Stimulated activated memory B cell treated with anti-CD40 and anti-IgM and Interleukin-4, amounts not matched to agents 10 μg/mL and 1 μg/mL and 100 μg/mL, for 72 hours (primary cell): Measurements from ENCODE around the gene NBEAL2.

Source experiments
- ATAC-seq: fragments of 150-1000 bp; cut with Tn5 transposase; 2 replicates; pipeline ENCODE4 v1.10.0; 2021
- H3K27ac Mint-ChIP-seq: one replicate; pipeline ENCODE4 v1.8.0; 2022; ENCODE audit warnings: mild to moderate bottlenecking, mixed read lengths
- H3K27me3 Mint-ChIP-seq: one replicate; pipeline ENCODE4 v1.8.0; 2022; ENCODE audit warnings: mixed read lengths
- H3K36me3 Mint-ChIP-seq: one replicate; pipeline ENCODE4 v1.8.0; 2022; ENCODE audit warnings: mixed read lengths
- H3K4me1 Mint-ChIP-seq: one replicate; pipeline ENCODE4 v1.8.0; 2022; ENCODE audit warnings: mixed read lengths
- H3K4me3 Mint-ChIP-seq: one replicate; pipeline ENCODE4 v1.8.0; 2022; ENCODE audit warnings: mild to moderate bottlenecking, moderate library complexity, mixed read lengths
- H3K9me3 Mint-ChIP-seq: one replicate; pipeline ENCODE4 v1.8.0; 2022; ENCODE audit warnings: mixed read lengths

NBEAL2 gene

DNA sequence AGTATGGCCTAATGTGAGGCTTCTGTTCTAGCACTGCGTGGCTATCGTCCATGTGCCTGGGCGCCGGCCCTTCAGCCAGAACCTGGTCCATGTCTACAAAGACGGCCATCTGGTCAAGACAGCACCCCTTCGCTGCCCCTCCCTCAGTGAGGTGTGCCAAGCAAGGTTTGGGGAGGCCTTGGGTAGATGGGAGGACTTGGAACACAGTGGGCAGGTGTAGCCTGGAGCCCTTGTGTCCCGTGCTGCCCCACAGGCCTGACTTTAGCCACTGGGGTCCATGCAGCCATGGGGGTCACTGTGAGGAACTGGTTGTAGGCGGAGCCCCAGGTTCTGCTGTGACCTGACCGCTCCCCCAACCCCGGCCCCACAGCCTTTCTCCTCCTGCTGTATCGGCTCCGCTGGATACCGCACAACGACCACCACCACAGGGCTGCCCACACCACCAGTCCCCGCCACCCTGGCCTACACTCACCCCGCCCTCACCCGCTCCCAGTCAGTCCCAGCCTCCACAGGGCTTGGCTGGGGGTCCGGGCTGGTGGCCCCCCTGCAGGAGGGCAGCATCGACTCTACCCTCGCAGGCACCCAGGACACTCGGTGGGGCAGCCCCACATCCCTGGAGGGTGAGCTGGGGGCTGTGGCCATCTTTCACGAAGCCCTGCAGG is 16.6 kb downstream of the NBEAL2 start:
- peaks cover 37% of the 10 kb centered on the region for H3K4me1 Mint-ChIP-seq
- ATAC-seq: no peak
- H3K9me3 Mint-ChIP-seq: no peaks in the 10 kb centered on the region
- H3K36me3 Mint-ChIP-seq: peaks cover 26% of the 10 kb centered on the region
- no peak overlapping the region for H3K4me3 Mint-ChIP-seq
- no peak overlapping the region for H3K27ac Mint-ChIP-seq
- H3K27me3 Mint-ChIP-seq: no peaks in the 10 kb centered on the region

DNA sequence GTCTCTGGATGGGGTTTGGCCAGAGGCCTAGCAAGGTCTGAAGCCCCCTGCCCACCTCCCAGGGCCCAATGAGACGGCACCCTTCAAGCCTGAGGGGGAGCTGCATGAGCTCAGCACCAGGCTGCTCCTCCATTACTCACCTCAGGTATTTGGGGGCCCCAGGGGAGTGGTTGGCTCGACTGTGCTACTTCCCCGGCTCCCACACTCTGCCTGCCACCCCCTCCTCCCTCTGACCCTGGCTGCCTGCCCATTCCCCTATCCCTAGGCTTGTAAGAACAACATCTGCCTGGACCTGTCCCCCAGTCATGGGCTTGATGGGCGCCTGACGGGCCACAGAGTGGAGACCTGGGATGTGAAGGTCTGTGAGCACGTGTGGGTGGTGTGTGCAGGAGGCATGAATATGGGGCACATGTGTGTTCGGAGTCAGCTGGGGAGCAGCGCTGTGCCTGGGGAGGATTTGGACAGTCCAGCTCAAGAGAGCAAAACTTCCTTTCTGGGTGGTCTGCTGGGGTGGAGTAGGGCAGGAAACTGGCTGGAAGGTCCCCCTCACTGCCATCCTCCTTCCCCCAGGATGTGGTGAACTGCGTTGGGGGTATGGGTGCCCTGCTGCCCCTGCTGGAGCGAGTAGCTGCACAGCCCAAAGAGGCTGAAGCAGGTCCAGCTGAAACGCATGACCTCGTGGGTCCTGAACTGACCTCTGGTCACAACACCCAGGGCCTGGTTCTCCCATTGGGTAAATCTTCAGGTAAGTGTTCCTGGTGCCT is 17.4 kb downstream of the NBEAL2 start:
- H3K27ac Mint-ChIP-seq: peak overlapping the region; percentile 0
- no peak overlapping the region for H3K4me3 Mint-ChIP-seq
- no peaks in the 10 kb centered on the region for H3K27me3 Mint-ChIP-seq
- peaks cover 29% of the 10 kb centered on the region for H3K4me1 Mint-ChIP-seq
- no peak for ATAC-seq
- H3K9me3 Mint-ChIP-seq: no peaks in the 10 kb centered on the region
- H3K36me3 Mint-ChIP-seq: peaks cover 29% of the 10 kb centered on the region

DNA sequence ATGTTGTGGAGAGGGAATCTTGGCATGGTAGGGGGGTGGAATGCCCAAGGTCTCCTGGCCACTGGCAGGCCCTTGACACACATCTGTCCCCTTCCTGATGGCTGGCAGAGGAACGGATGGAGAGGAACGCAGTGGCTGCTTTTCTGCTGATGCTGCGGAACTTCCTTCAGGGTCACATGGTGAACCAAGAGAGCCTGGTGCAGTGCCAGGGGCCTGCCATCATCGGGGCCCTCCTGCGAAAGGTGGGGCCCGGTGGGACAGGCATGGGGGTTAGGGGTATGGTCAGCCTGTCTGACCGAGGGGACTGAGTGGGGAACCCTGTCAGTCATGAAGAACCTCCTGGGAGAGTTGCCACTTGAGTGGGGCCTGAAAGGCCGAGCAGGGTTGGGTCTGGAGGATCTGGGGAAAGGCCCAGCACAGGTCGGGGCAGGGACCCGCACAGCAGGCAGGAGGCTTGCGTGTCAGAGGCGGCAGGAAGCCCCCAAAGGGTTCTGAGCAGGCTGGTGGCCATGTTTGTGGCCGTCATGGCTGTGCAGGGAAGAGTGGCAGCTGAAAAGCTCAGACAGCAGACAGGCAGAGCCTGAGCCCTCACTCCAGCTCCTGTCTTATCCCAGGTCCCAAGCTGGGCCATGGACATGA is 18.1 kb downstream of the NBEAL2 start:
- no peak for ATAC-seq
- Mint-ChIP-seq H3K27ac (peak overlapping the region; percentile 0), H3K4me3 (no peak overlapping the region), H3K4me1 (peaks cover 24% of the 10 kb centered on the region), H3K36me3 (peaks cover 34% of the 10 kb centered on the region), H3K9me3 (no peaks in the 10 kb centered on the region), H3K27me3 (no peaks in the 10 kb centered on the region)

DNA sequence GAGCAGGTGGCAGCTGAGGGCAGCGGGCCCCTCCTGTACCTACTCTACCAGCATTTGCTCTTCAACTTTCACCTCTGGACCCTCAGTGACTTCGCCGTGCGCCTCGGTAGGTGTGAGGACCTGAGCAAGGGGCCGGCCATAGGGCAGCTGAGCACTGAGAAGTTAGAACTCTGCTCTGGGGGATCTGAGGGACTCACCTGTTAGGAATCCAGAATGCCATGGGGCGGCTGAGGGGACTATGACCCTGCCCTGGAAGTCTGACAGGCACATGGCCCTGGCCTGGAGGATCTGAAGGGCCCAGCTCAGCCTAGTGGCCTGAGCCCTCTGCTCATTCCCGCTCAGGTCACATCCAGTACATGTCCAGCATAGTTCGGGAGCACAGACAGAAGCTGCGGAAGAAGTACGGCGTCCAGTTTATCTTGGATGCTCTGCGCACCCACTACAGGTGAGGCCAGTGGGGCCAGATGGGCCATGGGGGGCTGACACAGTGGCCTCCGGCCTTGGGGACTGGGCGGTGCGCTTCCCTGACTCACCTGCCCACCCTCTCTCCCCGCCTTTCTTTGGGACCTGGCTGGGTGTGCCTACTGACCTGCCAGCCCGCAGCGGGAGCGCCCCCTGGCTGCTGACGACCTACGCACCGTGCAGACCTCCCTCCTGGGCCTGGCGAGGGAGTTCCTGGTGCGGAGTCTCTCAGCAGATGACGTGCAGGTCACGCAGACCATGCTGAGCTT is 18.8 kb downstream of the NBEAL2 start:
- ATAC-seq: peak; percentile 75
- no peak overlapping the region for H3K4me3 Mint-ChIP-seq
- H3K36me3 Mint-ChIP-seq: peaks cover 39% of the 10 kb centered on the region
- H3K4me1 Mint-ChIP-seq: peaks cover 23% of the 10 kb centered on the region
- H3K27ac Mint-ChIP-seq: peak overlapping the region; percentile 0
- no peaks in the 10 kb centered on the region for H3K9me3 Mint-ChIP-seq
- H3K27me3 Mint-ChIP-seq: no peaks in the 10 kb centered on the region

DNA sequence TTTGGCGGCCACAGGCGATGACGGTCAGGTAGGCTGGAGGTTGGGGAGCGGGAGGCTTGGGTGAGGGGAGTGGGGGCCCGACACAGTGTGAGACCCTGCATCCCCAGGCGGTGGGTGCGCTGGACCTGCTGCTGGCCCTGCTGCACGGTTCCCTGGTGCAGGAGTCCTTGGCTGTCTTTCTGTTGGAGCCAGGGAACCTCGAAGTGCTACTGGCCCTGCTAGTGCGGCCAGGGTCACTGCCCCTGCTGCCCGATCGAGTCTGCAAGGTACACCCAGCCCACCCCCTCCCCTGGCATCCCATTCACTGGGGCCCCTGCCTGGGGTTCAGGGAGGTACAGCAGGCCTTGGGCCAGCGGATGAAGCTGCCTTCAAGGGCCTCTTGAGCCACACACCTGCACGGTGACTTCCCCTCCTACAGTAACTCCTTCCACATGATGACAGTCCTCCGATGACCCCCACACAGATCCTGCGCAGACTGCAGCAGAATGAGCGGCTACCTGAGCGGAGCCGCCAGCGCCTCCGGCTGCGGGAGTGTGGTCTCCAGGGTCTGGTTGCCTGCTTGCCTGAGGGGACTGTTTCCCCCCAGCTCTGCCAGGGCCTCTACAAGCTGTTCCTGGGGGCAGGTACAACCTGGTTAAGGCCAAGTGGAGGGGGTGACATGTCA is 19.5 kb downstream of the NBEAL2 start:
- no peak overlapping the region for H3K4me3 Mint-ChIP-seq
- H3K4me1 Mint-ChIP-seq: peaks cover 23% of the 10 kb centered on the region
- ATAC-seq: no peak
- no peaks in the 10 kb centered on the region for H3K27me3 Mint-ChIP-seq
- H3K36me3 Mint-ChIP-seq: peaks cover 46% of the 10 kb centered on the region
- H3K27ac Mint-ChIP-seq: no peak overlapping the region
- no peaks in the 10 kb centered on the region for H3K9me3 Mint-ChIP-seq

DNA sequence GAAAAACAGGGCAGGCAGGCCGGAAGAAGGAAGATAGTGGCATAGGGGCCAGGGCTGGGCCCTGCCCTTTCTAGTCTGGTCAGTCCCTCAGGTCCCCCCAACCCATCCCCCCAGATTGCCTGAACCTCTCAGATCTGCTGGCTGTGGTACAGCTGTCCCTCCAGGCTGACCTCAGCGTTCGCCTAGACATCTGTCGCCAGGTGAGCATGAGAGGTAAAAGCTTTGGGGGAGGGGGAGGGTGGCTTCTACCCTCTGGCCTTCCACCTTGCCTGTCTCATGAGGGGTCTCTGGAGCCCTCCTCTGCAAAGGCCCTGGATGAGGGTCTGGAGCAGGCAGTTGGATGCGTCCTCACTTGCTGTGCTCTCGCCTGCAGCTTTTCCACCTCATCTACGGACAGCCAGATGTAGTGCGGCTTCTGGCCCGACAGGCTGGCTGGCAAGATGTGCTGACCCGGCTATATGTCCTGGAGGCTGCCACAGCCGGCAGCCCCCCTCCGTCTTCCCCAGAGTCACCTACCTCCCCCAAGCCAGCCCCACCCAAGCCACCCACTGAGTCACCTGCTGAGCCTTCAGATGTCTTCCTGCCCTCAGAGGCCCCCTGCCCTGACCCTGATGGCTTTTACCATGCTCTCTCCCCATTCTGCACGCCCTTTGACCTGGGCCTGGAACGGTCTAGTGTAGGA is 20.2 kb downstream of the NBEAL2 start:
- no peak overlapping the region for H3K4me3 Mint-ChIP-seq

DNA sequence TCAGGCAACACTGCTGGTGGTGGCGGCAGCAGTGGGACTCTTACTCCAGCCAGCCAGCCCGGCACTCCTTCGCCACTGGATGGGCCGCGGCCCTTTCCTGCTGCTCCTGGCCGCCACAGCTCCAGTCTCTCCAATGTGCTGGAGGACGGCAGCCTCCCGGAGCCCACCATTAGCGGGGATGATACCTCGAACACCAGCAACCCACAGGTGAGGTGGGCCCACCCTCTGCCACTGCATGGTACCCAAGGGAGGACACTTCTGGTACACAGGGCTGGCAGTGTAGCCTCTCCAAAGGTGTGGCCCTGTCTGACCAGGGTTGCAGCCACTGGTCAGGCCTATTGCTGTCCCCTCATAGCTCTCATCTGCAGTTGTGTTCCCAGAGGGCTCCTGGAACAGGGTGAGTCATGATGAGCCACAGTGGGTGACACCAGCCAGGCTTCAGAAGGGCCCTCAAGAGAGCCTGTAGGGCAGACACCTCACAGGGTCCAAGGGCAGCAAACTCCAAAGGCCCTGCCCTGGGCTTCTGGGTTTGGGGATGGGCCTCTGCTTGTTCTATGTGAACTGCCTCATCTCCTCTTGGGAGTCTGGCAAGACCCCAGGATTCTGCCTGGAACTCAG is 20.8 kb downstream of the NBEAL2 start:
- Mint-ChIP-seq H3K4me3 (no peak overlapping the region), H3K9me3 (no peaks in the 10 kb centered on the region), H3K27me3 (no peaks in the 10 kb centered on the region), H3K36me3 (peaks cover 59% of the 10 kb centered on the region), H3K4me1 (peaks cover 23% of the 10 kb centered on the region), H3K27ac (peak overlapping the region; percentile 44)
- ATAC-seq: no peak

More for the DNA sequence above, 20.2 kb downstream of the NBEAL2 start:
- Mint-ChIP-seq H3K36me3 (peaks cover 53% of the 10 kb centered on the region), H3K4me1 (peaks cover 23% of the 10 kb centered on the region), H3K9me3 (no peaks in the 10 kb centered on the region), H3K27me3 (no peaks in the 10 kb centered on the region), H3K27ac (peak overlapping the region; percentile 44)
- no peak for ATAC-seq

DNA sequence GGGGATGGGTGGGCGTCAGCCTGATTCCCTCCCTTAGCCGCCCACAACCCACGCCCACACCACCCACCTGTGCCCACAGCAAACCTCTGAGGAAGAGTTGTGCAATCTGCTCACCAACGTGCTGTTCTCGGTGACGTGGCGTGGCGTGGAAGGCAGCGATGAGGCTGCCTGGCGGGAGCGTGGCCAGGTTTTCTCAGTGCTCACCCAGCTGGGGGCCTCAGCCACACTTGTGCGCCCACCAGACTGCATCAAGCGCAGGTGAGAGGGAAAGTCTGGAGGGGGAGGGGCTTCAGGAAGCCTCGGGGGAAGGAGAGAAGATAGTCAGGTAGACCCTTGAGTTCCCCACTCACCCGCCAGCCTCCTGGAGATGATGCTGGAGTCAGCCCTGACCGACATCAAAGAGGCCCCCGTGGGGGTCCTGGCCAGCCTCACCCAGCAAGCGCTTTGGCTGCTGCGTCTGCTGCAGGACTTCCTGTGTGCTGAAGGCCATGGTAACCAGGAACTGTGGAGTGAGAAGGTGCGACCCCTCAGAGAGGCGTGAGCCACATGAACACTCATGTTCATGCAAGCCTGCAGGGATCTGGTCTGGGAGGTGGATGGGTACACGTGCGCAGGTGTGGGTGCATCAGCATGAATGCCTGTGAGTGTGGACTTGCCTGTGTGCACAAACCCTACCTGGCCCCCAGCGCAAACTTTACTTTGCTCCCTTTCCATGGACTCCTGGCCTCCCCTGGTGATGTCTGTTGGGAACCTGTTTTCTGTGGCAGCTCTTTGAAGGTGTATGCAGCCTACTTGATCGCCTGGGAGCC is 21.7 kb downstream of the NBEAL2 start:
- ATAC-seq: no peak
- Mint-ChIP-seq H3K36me3 (peaks cover 67% of the 10 kb centered on the region), H3K27me3 (no peaks in the 10 kb centered on the region), H3K27ac (no peak overlapping the region), H3K9me3 (no peaks in the 10 kb centered on the region), H3K4me3 (no peak overlapping the region), H3K4me1 (peaks cover 23% of the 10 kb centered on the region)

DNA sequence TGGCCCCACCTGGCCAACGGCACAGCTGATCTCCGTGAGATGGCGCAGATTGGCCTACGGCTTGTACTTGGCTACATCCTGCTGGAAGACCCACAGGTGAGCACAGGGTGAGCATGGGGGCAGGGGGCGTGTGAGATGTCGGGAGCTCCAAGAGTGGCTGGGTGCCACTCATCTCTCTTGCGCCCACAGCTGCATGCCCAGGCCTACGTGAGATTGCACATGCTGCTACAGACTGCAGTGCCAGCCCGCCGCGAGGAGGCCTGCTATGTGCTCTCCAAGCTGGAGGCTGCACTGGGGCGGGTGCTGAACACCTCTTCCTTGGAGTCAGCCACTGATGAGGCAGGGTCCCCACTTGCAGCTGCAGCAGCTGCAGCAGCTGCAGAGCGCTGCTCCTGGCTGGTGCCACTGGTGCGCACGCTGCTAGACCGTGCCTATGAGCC is 22.3 kb downstream of the NBEAL2 start:
- Mint-ChIP-seq H3K4me3 (no peak overlapping the region), H3K27me3 (no peaks in the 10 kb centered on the region), H3K36me3 (peaks cover 70% of the 10 kb centered on the region), H3K4me1 (peaks cover 20% of the 10 kb centered on the region), H3K9me3 (no peaks in the 10 kb centered on the region), H3K27ac (no peak overlapping the region)
- ATAC-seq: no peak

DNA sequence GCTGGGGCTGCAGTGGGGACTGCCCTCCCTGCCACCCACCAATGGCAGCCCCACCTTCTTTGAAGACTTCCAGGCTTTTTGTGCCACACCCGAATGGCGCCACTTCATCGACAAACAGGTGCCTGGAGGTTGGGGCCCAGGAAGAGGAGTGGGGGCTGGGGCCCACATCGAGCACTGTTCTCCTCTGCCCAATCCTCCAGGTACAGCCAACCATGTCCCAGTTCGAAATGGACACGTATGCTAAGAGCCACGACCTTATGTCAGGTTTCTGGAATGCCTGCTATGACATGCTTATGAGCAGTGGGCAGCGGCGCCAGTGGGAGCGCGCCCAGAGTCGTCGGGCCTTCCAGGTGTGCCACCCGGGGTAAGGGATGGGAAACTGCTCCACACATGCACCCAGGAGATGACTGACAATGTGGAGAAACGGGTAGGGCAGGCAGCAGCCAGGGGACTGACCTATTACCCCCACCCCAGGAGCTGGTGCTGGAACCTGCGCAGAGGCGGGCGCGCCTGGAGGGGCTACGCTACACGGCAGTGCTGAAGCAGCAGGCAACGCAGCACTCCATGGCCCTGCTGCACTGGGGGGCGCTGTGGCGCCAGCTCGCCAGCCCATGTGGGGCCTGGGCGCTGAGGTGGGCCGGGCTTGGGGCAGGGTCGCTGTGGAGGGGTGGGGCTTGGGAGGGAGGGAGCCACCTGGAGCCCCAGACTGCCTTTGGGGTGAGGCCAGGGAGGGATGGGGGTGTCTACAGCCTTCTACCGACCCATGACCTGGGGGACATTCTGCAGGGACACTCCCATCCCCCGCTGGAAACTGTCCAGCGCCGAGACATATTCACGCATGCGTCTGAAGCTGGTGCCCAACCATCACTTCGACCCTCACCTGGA is 22.9 kb downstream of the NBEAL2 start:
- H3K27ac Mint-ChIP-seq: no peak overlapping the region
- no peaks in the 10 kb centered on the region for H3K27me3 Mint-ChIP-seq
- H3K36me3 Mint-ChIP-seq: peaks cover 66% of the 10 kb centered on the region
- H3K4me3 Mint-ChIP-seq: no peak overlapping the region
- no peaks in the 10 kb centered on the region for H3K9me3 Mint-ChIP-seq
- H3K4me1 Mint-ChIP-seq: peaks cover 14% of the 10 kb centered on the region
- no peak for ATAC-seq

DNA sequence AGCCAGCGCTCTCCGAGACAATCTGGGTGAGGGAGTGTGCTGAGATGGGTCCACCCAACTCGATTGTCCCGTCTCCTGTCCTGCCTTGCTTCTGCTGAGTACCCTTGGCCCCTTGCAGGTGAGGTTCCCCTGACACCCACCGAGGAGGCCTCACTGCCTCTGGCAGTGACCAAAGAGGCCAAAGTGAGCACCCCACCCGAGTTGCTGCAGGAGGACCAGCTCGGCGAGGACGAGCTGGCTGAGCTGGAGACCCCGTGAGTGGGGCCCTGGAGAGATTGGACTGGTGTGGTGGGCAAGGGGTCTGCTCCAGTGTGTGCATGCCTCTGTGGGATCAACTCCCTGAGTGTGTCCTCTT is 23.6 kb downstream of the NBEAL2 start:
- Mint-ChIP-seq H3K27ac (no peak overlapping the region), H3K9me3 (no peaks in the 10 kb centered on the region), H3K36me3 (peaks cover 65% of the 10 kb centered on the region), H3K4me3 (no peak overlapping the region), H3K4me1 (peaks cover 9% of the 10 kb centered on the region), H3K27me3 (no peaks in the 10 kb centered on the region)
- ATAC-seq: no peak

DNA sequence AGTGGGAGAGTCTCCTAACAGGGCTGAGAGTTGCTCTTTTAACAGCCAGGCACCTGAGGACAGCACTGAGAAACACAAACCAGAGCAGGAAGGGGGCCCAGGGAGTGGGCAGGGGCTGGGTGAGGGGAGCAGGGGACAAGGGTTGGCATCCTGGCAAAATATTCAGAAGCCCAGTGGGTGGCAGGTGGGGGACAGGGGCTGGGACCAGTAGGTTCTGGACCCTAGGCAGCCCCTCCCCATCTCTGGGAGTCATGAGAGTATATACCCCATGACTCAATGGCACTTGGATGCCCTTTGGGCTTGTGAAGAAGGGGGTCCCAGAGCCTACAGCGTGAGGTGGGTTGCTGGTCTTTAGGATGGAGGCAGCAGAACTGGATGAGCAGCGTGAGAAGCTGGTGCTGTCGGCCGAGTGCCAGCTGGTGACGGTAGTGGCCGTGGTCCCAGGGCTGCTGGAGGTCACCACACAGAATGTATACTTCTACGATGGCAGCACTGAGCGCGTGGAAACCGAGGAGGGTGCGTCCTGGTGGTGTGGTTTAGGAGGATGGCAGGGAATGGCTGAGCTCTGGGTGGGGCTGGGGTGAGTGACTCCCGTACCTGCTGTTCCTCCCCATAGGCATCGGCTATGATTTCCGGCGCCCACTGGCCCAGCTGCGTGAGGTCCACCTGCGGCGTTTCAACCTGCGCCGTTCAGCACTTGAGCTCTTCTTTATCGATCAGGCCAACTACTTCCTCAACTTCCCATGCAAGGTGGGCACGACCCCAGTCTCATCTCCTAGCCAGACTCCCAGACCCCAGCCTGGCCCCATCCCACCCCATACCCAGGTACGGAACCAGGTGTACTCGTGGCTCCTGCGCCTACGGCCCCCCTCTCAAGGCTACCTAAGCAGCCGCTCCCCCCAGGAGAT is 24.2 kb downstream of the NBEAL2 start:
- H3K36me3 Mint-ChIP-seq: peaks cover 59% of the 10 kb centered on the region
- H3K27me3 Mint-ChIP-seq: no peaks in the 10 kb centered on the region
- ATAC-seq: no peak
- H3K4me1 Mint-ChIP-seq: peaks cover 2% of the 10 kb centered on the region
- no peak overlapping the region for H3K4me3 Mint-ChIP-seq
- no peaks in the 10 kb centered on the region for H3K9me3 Mint-ChIP-seq
- H3K27ac Mint-ChIP-seq: no peak overlapping the region
